GM10266 (cell line): ENCODE measurements around the gene SIL1.
"Not testable (repeated sequence)": the region's sequence is repeated elsewhere in the genome, so short reads cannot be mapped to it uniquely, and the experiment has no call there.

Experiments
- DNase-seq: peaks from one replicate; pipeline ENCODE4 v3.0.0; 2012; ENCODE audit errors: extremely low spot score
- CTCF ChIP-seq: IDR thresholded peaks from 2 replicates; pipeline ENCODE4 v1.5.1; 2012; ENCODE audit warnings: mild to moderate bottlenecking, low read depth; ENCODE audit not compliant: control insufficient read depth, insufficient read depth; ENCODE audit errors: missing control alignments

SIL1 gene

GRCh38 chr5:139180850-139181249 lies 17.3 kb downstream of the SIL1 start:
- TF ChIP-seq CTCF: no peak
- DNase-seq: no peak

GRCh38 chr5:139179778-139180513 lies 18.2 kb downstream of the SIL1 start:
- not testable (repeated sequence) for DNase-seq

GRCh38 chr5:139178935-139179334 lies 19.2 kb downstream of the SIL1 start:
- TF ChIP-seq CTCF: no peak
- no peak for DNase-seq

- TF ChIP-seq CTCF: no peak
- DNase-seq: no peak
Measured at GRCh38 chr5:139178589-139178917, 19.6 kb downstream of the SIL1 start.

GRCh38 chr5:139177809-139178588 lies 20.2 kb downstream of the SIL1 start:
- DNase-seq: peak; percentile 29
- TF ChIP-seq CTCF: no peak

GRCh38 chr5:139177281-139177680 lies 20.9 kb downstream of the SIL1 start:
- DNase-seq: not testable (repeated sequence)

- not testable (repeated sequence) for DNase-seq
Measured at GRCh38 chr5:139174382-139174781, 23.8 kb downstream of the SIL1 start.

- no peak for TF ChIP-seq CTCF
- DNase-seq: no peak
Measured at GRCh38 chr5:139171779-139172404, 26.3 kb downstream of the SIL1 start.
